KMS-11 (cell line): ENCODE results near the gene PKD1.

Experiments
- H2AFZ ChIP-seq: fragments of 200-600 bp; sonication (generic); 2 replicates; pipeline ENCODE4 v1.6.1; 2016; ENCODE audit warnings: antibody characterized with exemption, mixed run types, low read depth
- H3K27ac ChIP-seq: fragments of 200-600 bp; sonication (generic); 2 replicates; pipeline ENCODE4 v1.6.1; 2016; ENCODE audit warnings: mild to moderate bottlenecking, mixed run types
- H3K27me3 ChIP-seq: fragments of 200-600 bp; sonication (generic); 2 replicates; pipeline ENCODE4 v1.6.1; 2017; ENCODE audit warnings: mild to moderate bottlenecking, low read depth, mixed run types, moderate library complexity; ENCODE audit not compliant: insufficient read depth
- H3K36me3 ChIP-seq: fragments of 200-600 bp; sonication (generic); 2 replicates; pipeline ENCODE4 v1.6.1; 2017; ENCODE audit warnings: mild to moderate bottlenecking, mixed run types; ENCODE audit not compliant: insufficient read depth
- H3K4me1 ChIP-seq: fragments of 200-600 bp; sonication (generic); 2 replicates; pipeline ENCODE4 v1.6.1; 2016; ENCODE audit warnings: mild to moderate bottlenecking, low read depth, mixed run types; ENCODE audit not compliant: poor library complexity, severe bottlenecking
- H3K4me2 ChIP-seq: fragments of 200-600 bp; sonication (generic); 2 replicates; pipeline ENCODE4 v1.7.0; 2016; ENCODE audit warnings: mild to moderate bottlenecking, mixed run types
- H3K4me3 ChIP-seq: fragments of 200-600 bp; sonication (generic); IDR thresholded peaks from 2 replicates; pipeline ENCODE4 v1.6.1; 2017; ENCODE audit warnings: low read depth, low read length, mixed read lengths; ENCODE audit not compliant: insufficient read depth
- H3K79me2 ChIP-seq: fragments of 200-600 bp; sonication (generic); 2 replicates; pipeline ENCODE4 v1.6.1; 2016; ENCODE audit warnings: low read depth, mixed run types; ENCODE audit not compliant: insufficient read depth
- H3K9ac ChIP-seq: fragments of 200-600 bp; sonication (generic); 2 replicates; pipeline ENCODE4 v1.6.1; 2016; ENCODE audit warnings: mild to moderate bottlenecking, mixed run types
- H4K20me1 ChIP-seq: fragments of 200-600 bp; sonication (generic); 2 replicates; pipeline ENCODE4 v1.6.1; 2016; ENCODE audit warnings: mild to moderate bottlenecking, mixed run types; ENCODE audit not compliant: insufficient read depth
- CTCF ChIP-seq: fragments of 200-600 bp; sonication (generic); conservative IDR thresholded peaks from 2 replicates; pipeline ENCODE4 v1.6.1; 2017; ENCODE audit warnings: low read depth, mild to moderate bottlenecking, antibody characterized with exemption, low read length, moderate library complexity, mixed read lengths

The PKD1 gene

DNA sequence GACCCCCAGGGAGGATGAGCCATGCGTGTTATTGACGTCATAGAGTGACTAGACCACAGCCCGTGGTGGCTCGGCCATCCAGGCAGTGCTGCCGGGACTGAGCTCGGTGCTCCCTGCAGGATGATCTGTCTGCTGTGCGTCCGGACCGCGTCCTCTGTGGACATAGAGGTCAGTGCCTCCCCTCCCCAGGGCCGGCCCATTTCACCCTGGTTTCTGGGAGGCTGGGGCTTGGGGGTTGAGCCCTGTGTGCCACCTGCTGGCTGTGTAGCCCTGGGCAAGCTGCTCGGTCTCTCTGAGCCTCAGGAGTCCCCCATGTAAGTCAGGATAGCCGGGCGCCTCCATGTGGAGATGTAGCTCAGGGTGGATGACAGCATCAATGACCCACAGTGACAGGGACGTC is 79.6 kb downstream of the PKD1 start:
- Histone ChIP-seq H3K36me3 (no peaks in the 10 kb centered on the region), H2AFZ (no peak overlapping the region), H3K4me2 (no peak overlapping the region), H3K4me3 (no peak overlapping the region), H3K79me2 (no peaks in the 10 kb centered on the region), H4K20me1 (no peaks in the 10 kb centered on the region), H3K4me1 (no peaks in the 10 kb centered on the region), H3K9ac (no peak overlapping the region), H3K27ac (no peak overlapping the region), H3K27me3 (no peaks in the 10 kb centered on the region)
- TF ChIP-seq CTCF: no peak

GRCh38 chr16:2054543-2055245 is 81.0 kb downstream of the PKD1 start:
- H3K4me3 ChIP-seq: no peak overlapping the region
- H3K36me3 ChIP-seq: peaks cover 4% of the 10 kb centered on the region; the same call in 1 of the 2 replicates
- no peak for TF ChIP-seq CTCF
- H3K4me1 ChIP-seq: no peaks in the 10 kb centered on the region
- H4K20me1 ChIP-seq: no peaks in the 10 kb centered on the region
- no peak overlapping the region for H3K9ac ChIP-seq
- peaks cover 3% of the 10 kb centered on the region; the same call in 1 of the 2 replicates for H3K79me2 ChIP-seq
- no peak overlapping the region for H3K27ac ChIP-seq
- H3K4me2 ChIP-seq: no peak overlapping the region
- H3K27me3 ChIP-seq: no peaks in the 10 kb centered on the region
- no peak overlapping the region for H2AFZ ChIP-seq

DNA sequence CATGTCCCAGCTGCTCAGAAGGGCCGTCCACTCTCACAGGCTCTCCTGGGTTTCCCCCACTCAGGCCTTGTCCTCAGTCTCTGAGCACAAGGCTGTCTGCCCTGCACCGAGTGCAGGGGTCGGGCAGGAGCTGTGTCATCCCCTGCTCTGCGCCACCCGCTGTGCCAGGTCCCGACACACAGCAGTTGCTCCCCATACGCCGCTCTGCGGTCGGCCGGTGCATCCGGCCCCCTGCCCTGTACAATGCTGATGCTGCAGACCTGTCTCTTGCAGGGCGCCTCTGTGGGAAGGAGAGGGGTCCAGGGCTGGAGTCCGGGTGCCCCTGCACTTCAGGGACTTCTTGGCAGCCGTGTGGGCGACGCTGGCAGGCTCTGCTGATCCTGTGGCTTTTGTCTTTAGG is 81.8 kb downstream of the PKD1 start:
- Histone ChIP-seq H3K4me1 (peaks cover 5% of the 10 kb centered on the region), H3K27me3 (no peaks in the 10 kb centered on the region), H2AFZ (no peak overlapping the region), H3K4me3 (no peak overlapping the region), H3K36me3 (peaks cover 4% of the 10 kb centered on the region; the same call in 1 of the 2 replicates), H3K27ac (no peak overlapping the region), H3K4me2 (no peak overlapping the region), H3K79me2 (peaks cover 11% of the 10 kb centered on the region; the same call in 1 of the 2 replicates), H3K9ac (no peak overlapping the region), H4K20me1 (no peaks in the 10 kb centered on the region)
- no peak for TF ChIP-seq CTCF

GRCh38 chr16:2053211-2053610 is 82.5 kb downstream of the PKD1 start:
- no peak overlapping the region for H3K9ac ChIP-seq
- no peak overlapping the region for H3K27ac ChIP-seq
- H3K36me3 ChIP-seq: peaks cover 4% of the 10 kb centered on the region; the same call in 1 of the 2 replicates
- peaks cover 8% of the 10 kb centered on the region for H3K4me1 ChIP-seq
- no peaks in the 10 kb centered on the region for H3K27me3 ChIP-seq
- no peak overlapping the region for H3K4me3 ChIP-seq
- H3K79me2 ChIP-seq: peaks cover 17% of the 10 kb centered on the region; the same call in 1 of the 2 replicates
- H4K20me1 ChIP-seq: no peaks in the 10 kb centered on the region
- no peak overlapping the region for H2AFZ ChIP-seq
- no peak overlapping the region for H3K4me2 ChIP-seq
- no peak for TF ChIP-seq CTCF
